SU-DHL-6 (cell line): ENCODE data around the gene TAS2R50.

Experiments used
- H2AFZ ChIP-seq: fragments of 200-600 bp; sonication (generic); 2 replicates; pipeline ENCODE4 v1.6.1; 2014; ENCODE audit warnings: low read depth, mild to moderate bottlenecking, moderate library complexity, mixed read lengths, antibody characterized with exemption, low read length; ENCODE audit not compliant: severe bottlenecking
- H3F3A ChIP-seq: fragments of 200-600 bp; shearing (Covaris generic); 2 replicates; pipeline ENCODE4 v1.6.0; 2016; ENCODE audit warnings: antibody characterized with exemption, mild to moderate bottlenecking; ENCODE audit not compliant: insufficient read depth
- H3K27ac ChIP-seq: fragments of 200-600 bp; sonication (generic); 2 replicates; pipeline ENCODE4 v1.5.1; 2016; ENCODE audit warnings: low read depth, mild to moderate bottlenecking, low read length, moderate library complexity, mixed read lengths
- H3K27me3 ChIP-seq: fragments of 200-600 bp; sonication (generic), shearing (Covaris generic); 2 replicates; pipeline ENCODE4 v1.6.0; 2014; ENCODE audit warnings: mild to moderate bottlenecking, low read length
- H3K36me3 ChIP-seq: fragments of 200-600 bp; sonication (generic); 2 replicates; pipeline ENCODE4 v1.6.1; 2014; ENCODE audit warnings: mild to moderate bottlenecking, low read length, mixed read lengths
- H3K4me2 ChIP-seq: fragments of 300-600, 200-600 bp; shearing (Covaris generic), sonication (generic); 2 replicates; pipeline ENCODE4 v1.6.0; 2014; ENCODE audit warnings: low read length, low read depth, mild to moderate bottlenecking; ENCODE audit not compliant: poor library complexity, severe bottlenecking
- H3K4me3 ChIP-seq: fragments of 200-600 bp; sonication (generic); 2 replicates; pipeline ENCODE4 v1.5.1; 2014; ENCODE audit warnings: antibody characterized with exemption, low read length, mild to moderate bottlenecking, mixed read lengths; ENCODE audit not compliant: insufficient read depth, poor library complexity, severe bottlenecking
- H3K79me2 ChIP-seq: fragments of 200-600 bp; sonication (generic); 2 replicates; pipeline ENCODE4 v1.6.1; 2014; ENCODE audit warnings: mild to moderate bottlenecking, low read length, moderate library complexity; ENCODE audit not compliant: insufficient read depth
- H3K9ac ChIP-seq: fragments of 200-600 bp; sonication (generic); 2 replicates; pipeline ENCODE4 v1.7.0; 2014; ENCODE audit warnings: mild to moderate bottlenecking, low read length
- H3K9me2 ChIP-seq: fragments of 200-600 bp; sonication (generic); replicated peaks from 2 replicates; pipeline ENCODE4 v1.6.1; 2014; ENCODE audit warnings: low read length; ENCODE audit not compliant: insufficient read depth
- H3K9me3 ChIP-seq: fragments of 200-600 bp; sonication (generic); 2 replicates; pipeline ENCODE4 v1.6.1; 2014; ENCODE audit warnings: low read length, mixed read lengths; ENCODE audit not compliant: insufficient read depth
- H4K20me1 ChIP-seq: fragments of 200-600 bp; sonication (generic); 2 replicates; pipeline ENCODE4 v1.6.1; 2014; ENCODE audit warnings: low read depth, mild to moderate bottlenecking, antibody characterized with exemption, low read length, moderate library complexity, mixed read lengths
- EZH2phosphoT487 ChIP-seq: fragments of 200-600 bp; sonication (generic), shearing (Covaris generic); conservative IDR thresholded peaks from 2 replicates; pipeline ENCODE4 v1.6.1; 2018; ENCODE audit warnings: mild to moderate bottlenecking, antibody characterized with exemption, low read length, moderate library complexity, mixed read lengths
- TF ChIP-seq, protein P1 (sequence below): fragments of 200-600 bp; sonication (generic); IDR thresholded peaks from one replicate; pipeline ENCODE4 v1.5.1; 2017; ENCODE audit warnings: antibody characterized with exemption, mild to moderate bottlenecking, low read length, moderate library complexity; ENCODE audit not compliant: insufficient read depth, poor library complexity, severe bottlenecking

TAS2R50 gene

DNA sequence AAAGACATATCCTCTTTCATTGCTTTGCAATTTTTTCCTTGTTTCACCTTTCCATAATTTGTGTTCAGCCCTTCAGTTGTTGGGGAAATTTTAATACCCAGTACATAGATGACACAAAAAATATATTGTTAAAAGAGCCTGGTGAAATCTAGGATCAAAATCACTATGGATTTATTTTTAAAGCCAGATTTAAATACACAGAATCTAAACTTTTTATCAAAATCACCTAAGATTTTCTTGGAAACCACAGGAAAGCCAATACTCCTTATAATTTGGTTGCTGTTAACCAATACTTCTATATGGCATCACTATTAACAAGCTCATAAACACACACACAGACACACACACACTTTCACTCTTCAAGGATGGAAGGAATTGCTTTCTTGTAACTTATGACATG, 11.5 kb upstream of the TAS2R50 start, which contains the start of gene TAS2R20:
Gene TAS2R20, minus strand, starts transcription at position 101 of the 400 bp plus-strand sequence. CDS start 429 bp downstream, outside the sequence.
- Histone ChIP-seq H3K9me3 (no peaks in the 10 kb centered on the region), H3K4me2 (no peak within 1 kb of the TSS), H3K9me2 (no peaks in the 10 kb centered on the region), H3K27me3 (no peaks in the 10 kb centered on the region), H3K4me3 (no peak within 1 kb of the TSS), H3K79me2 (no peaks in the 10 kb centered on the region), H3K36me3 (no peaks in the 10 kb centered on the region), H4K20me1 (no peaks in the 10 kb centered on the region), H2AFZ (no peak within 1 kb of the TSS), H3F3A (no peaks in the 10 kb centered on the region), H3K9ac (no peak within 1 kb of the TSS), H3K27ac (no peak within 1 kb of the TSS)
- TF ChIP-seq EZH2phosphoT487: no peak
- TF ChIP-seq, protein P1, sequence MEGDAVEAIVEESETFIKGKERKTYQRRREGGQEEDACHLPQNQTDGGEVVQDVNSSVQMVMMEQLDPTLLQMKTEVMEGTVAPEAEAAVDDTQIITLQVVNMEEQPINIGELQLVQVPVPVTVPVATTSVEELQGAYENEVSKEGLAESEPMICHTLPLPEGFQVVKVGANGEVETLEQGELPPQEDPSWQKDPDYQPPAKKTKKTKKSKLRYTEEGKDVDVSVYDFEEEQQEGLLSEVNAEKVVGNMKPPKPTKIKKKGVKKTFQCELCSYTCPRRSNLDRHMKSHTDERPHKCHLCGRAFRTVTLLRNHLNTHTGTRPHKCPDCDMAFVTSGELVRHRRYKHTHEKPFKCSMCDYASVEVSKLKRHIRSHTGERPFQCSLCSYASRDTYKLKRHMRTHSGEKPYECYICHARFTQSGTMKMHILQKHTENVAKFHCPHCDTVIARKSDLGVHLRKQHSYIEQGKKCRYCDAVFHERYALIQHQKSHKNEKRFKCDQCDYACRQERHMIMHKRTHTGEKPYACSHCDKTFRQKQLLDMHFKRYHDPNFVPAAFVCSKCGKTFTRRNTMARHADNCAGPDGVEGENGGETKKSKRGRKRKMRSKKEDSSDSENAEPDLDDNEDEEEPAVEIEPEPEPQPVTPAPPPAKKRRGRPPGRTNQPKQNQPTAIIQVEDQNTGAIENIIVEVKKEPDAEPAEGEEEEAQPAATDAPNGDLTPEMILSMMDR: no peak

DNA sequence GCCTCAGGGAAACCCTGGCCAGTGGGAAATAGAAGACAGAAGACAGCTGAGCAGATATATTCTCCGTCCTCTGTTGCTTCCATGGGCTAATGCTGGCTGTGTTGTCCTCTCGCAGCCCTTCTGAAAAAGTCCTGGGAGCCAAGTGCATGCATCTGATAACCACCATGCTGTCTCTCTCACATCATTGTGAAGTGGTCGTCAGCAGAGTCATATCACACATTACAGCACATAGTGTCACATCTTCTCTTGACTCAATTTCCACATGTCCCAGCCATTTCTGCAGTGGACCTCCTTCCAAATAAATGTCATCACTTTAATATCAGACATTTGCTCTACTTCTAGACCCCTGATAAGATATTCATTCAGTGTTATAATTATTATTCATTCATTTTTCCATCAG, 7.6 kb upstream of the TAS2R50 start:
- H3K27ac ChIP-seq: no peak overlapping the region
- H3K9ac ChIP-seq: no peak overlapping the region
- H3K36me3 ChIP-seq: no peaks in the 10 kb centered on the region
- H3K9me2 ChIP-seq: no peaks in the 10 kb centered on the region
- H3K9me3 ChIP-seq: no peaks in the 10 kb centered on the region
- no peaks in the 10 kb centered on the region for H3K27me3 ChIP-seq
- no peak overlapping the region for H3K4me3 ChIP-seq
- H2AFZ ChIP-seq: no peak overlapping the region
- H3K79me2 ChIP-seq: no peaks in the 10 kb centered on the region
- no peaks in the 10 kb centered on the region for H4K20me1 ChIP-seq
- H3F3A ChIP-seq: no peaks in the 10 kb centered on the region
- TF ChIP-seq, protein P1: no peak
- no peak for TF ChIP-seq EZH2phosphoT487
- H3K4me2 ChIP-seq: no peak overlapping the region

DNA sequence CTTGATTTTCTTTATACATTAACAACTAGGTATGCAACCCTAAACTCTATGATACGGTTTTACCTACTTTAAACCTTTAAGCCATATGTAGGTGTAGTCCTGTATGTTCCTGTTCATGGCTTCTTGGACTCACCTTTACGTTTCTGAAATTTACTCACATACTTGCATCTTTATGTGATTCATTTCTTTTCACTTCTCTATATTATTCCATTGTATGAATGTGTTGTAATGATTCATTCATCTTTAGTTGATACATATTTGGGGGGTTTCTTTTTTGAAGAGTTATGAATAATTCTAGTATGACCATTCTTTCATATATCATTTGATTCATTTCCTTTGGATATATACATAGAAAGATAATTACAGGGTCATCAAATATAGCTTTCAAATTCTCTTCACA, 2.4 kb upstream of the TAS2R50 start:
- H3K79me2 ChIP-seq: no peaks in the 10 kb centered on the region

More for the DNA sequence above, 2.4 kb upstream of the TAS2R50 start:
- no peaks in the 10 kb centered on the region for H3K36me3 ChIP-seq
- H3F3A ChIP-seq: no peaks in the 10 kb centered on the region
- no peak overlapping the region for H3K4me3 ChIP-seq
- H3K4me2 ChIP-seq: no peak overlapping the region
- H3K9ac ChIP-seq: no peak overlapping the region
- TF ChIP-seq EZH2phosphoT487: no peak
- TF ChIP-seq, protein P1: no peak
- no peak overlapping the region for H3K27ac ChIP-seq
- H3K27me3 ChIP-seq: no peaks in the 10 kb centered on the region
- no peaks in the 10 kb centered on the region for H3K9me2 ChIP-seq
- H2AFZ ChIP-seq: no peak overlapping the region
- no peaks in the 10 kb centered on the region for H3K9me3 ChIP-seq
- H4K20me1 ChIP-seq: no peaks in the 10 kb centered on the region
